HG03066 (cell line): ENCODE measurements around the gene IGSF23.

ENCODE experiments used
- ATAC-seq: cut with Tn5 transposase; IDR thresholded peaks from one replicate; pipeline ENCODE4 v1.9.1; 2021; ENCODE audit warnings: low read depth; ENCODE audit not compliant: unreplicated experiment

The IGSF23 gene

DNA sequence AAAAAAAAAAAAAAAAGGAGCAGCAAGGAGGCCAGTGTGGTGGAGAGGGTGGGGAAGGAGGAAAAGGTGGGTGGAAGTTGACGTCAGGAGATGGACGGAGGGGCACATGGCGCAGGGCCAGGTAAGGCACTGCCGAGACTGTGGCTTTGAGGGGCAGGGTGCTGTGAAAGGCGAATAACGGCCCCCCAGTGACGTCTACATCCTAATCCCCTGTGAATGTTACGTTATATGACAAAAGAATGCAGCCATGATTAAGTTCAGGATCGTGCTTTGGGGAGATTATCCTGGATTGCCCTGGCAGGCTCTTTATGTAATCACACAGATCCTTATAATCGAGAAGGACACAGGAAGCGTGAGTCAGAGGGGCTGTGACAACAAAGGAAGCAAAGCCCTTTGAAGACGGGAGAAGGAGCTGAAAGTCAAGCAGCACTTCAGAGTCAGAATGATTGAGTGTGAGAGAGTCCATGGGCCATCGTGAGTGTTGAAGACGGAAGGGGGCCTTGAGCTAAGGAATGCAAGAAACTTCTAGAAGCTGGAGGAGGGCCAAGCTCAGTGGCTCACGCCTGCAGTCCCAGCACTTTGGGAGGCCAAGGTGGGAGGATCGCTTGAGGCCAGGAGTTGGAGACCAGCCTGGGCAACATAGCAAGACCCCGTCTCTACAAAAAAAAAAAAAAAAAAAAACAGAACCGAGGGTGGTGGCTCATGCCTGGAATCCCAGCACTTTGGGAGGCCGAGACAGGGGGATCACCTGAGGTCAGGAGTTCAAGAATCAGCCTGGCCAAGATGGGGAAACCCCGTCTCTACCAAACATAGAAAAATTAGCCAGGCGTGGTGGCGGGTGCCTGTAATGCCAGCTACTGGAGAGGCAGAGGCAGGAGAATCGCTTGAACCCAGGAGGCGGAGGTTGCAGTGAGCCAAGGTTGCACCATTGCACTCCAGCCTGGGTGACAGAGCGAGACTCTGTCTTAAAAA lies 71.8 kb downstream of the IGSF23 start:
- no peak for ATAC-seq

DNA sequence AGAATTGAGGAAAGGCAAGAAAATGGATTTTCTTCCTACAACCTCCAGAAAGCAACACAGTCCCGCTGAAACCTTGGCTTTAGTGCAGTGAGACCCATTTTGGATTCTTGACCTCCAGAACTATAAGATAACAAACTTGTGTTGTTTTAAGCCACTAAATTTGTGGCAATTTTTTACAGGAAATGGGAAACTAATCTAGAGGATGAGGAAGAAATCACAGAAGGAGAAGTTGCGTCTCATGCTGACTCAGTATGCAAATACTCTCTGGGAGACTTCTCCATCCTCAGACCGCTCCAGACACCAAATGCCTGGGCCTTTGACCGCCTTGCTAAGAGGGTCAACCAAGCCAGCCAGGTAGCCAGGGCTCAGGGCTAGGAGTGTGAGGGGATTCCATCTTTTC lies 72.5 kb downstream of the IGSF23 start:
- ATAC-seq = no peak
